ENCODE measurements around the gene NCKAP1.

DNA sequence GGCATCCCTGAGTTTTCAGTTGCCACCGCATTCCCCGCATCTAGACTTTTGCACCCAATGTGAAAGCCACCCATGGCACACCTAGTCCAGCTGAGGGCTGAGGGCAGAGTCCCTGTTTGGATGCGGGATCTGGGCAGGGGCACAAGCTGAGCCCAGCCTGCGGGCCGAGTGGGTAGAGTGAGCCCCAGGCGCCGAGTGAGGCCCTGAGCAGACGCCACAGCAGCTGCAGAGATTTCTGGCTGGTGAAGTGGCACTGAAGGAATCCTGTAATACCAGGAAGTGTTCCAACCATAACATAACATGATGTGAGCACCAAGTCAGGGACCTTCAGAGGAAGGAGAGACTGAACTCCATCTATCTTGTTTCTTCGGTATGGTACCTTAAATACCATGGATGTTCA lies 144.1 kb downstream of the NCKAP1 start:
- TF ChIP-seq, protein P1, sequence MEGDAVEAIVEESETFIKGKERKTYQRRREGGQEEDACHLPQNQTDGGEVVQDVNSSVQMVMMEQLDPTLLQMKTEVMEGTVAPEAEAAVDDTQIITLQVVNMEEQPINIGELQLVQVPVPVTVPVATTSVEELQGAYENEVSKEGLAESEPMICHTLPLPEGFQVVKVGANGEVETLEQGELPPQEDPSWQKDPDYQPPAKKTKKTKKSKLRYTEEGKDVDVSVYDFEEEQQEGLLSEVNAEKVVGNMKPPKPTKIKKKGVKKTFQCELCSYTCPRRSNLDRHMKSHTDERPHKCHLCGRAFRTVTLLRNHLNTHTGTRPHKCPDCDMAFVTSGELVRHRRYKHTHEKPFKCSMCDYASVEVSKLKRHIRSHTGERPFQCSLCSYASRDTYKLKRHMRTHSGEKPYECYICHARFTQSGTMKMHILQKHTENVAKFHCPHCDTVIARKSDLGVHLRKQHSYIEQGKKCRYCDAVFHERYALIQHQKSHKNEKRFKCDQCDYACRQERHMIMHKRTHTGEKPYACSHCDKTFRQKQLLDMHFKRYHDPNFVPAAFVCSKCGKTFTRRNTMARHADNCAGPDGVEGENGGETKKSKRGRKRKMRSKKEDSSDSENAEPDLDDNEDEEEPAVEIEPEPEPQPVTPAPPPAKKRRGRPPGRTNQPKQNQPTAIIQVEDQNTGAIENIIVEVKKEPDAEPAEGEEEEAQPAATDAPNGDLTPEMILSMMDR (conservative IDR thresholded peaks at IDR 0.05; ENCODE audit: low read depth, low read length) = no peak
- TF ChIP-seq EZH2 (IDR thresholded peaks at IDR 0.05; ENCODE audit: low read length, unreplicated experiment) = no peak
- no peak for TF ChIP-seq EZH2phosphoT487 (IDR thresholded peaks at IDR 0.05; ENCODE audit: borderline replicate concordance, low read length)
